Activated T-helper 1 cell treated with anti-CD3 and anti-CD28 coated beads, Interleukin-2, amount 50 U/mL, for 16 hours (primary cell): ENCODE results near the gene PIP5K1C.

Experiments used
- DNase-seq, 2 donors: peaks; one replicate each; pipeline ENCODE4 v3.0.0-alpha.2; 2020; ENCODE audit warnings: low read depth in 1 of 2, low spot score in 1 of 2

PIP5K1C gene

DNA sequence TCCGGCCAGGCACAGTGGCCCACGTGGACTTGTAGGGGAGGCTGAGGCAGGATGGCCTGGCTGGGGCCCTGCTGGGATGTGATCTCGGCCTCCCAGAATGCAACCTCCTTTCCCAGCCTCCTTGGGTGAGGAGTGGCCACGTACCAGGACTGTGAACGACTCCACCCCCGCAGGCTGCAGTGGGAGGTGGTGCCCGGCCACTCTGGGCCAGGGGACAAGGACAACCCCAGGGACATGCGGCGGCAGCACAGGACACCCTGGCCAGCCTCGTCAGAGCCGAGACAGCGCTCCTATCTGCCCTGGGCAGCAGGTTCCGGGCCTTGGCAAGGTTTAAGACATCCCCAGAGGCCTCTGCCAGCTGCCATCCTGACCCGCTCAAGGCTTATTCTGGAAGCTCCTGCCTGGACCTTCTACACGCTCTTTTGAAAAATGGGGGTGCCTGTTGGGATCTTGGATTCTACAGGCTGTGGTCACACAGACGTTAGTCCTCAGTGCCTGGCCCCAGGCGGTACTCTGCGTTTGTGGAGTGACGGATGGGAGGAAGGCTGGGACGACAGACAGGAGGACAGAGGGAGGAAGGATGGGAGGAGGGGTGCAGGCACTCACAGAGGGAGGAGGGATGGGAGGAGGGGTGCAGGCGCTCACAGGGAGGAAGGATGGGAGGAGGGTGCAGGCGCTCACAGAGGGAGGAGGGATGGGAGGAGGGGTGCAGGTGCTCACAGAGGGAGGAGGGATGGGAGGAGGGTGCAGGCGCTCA is 53.8 kb downstream of the PIP5K1C start:
- DNase-seq = no peak

DNA sequence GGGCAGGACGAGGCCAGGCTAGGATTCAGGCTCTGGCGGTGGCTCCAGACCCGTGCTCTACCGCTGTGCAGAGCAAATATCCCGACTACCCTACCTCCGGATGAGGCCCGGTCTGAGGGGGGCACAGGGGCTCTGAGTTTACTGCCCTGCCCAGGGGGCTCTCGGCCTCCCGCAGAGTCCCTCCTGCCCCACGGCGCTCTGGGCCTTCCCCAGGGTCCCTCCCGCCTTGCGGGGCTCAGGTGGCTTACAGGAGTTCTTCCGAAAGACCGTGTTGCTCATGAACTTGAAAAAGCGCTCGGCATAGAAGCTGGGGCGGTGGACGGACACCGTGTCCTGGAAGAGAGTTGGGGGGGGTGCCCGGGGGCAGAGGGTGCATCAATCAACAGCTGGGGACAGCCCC is 54.5 kb downstream of the PIP5K1C start:
- DNase-seq = no peak

DNA sequence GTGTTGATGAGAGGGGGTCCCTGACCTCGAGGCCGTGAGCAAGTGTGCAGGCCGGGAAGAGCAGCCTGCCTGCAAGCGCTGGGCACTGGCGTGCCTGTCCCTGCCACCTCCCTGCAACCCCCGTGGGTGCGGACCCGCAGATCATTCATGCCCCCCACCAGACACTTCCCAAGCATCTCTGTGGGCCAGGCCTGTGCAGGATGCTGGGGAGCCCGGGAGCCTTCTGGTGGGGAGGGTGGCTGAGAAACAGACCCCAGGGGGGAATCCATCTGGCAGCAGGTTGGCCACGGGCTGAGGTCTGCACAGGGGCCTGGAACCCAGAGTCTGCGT is 55.2 kb downstream of the PIP5K1C start:
- no peak for DNase-seq

DNA sequence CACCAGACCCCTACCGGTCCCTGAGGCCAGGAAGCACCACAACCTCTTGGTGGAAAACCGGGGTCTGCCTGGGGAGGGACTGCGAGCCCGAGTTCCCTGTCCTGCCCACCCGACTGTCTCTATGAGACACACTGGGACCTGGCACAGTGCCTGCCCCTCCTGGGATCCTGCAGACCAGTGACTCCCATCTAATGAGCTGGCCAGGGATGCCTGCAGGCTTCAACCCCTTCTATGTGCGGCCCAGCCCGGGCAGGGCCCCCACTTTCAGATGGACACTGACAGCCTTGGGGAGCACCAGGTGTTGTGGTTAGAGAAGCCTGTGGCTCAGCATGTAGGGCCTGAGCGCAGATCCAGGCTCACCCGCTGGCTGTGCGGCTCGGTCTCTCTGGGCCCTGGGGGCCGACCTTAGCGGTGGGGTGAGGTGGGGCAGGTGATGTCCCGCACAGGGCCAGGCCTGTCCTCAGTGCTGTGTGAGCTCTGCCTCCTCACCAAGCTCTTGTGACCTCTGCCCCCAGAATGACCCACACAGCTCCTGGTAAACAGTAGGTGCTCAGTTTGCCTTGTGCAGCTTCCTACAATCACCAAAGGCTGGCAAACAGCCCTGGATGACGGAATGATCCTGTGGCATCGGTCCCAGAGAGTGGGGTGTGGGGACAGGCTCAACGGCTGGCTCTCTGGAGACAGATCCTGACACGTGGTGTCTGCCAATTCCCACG is 55.8 kb downstream of the PIP5K1C start:
- DNase-seq = no peak

DNA sequence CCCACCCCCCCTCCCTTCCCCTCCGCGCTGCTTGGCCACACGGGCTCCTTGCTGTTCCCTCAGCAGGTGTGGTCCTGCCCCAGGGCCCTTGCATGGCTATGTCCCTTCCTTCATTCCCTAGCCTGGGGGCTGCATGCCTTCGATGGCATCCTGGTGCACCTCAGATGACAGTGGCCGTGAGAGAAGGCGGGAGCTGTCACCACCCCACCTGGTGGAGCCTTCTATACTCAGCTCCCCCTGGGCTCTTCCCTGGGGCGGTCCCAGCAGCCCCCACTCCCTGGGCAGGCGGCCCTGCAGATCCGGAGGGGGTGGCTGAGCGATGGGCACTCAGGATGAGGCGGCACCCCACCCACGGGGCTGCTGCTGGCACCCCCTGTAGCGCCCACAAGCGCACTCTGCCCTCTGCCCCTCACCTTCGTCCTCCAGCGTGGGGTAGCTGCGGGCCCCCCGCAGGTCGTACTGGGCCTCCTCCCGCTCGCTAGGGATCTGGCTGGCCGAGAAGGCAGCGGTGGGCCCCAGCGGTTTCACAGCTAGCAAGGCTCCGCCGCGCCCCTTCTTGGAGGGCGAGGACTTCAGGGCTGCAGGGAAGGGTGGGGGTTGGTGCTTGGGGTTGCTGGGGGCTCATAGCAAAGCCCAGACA is 56.5 kb downstream of the PIP5K1C start:
- no peak for DNase-seq

DNA sequence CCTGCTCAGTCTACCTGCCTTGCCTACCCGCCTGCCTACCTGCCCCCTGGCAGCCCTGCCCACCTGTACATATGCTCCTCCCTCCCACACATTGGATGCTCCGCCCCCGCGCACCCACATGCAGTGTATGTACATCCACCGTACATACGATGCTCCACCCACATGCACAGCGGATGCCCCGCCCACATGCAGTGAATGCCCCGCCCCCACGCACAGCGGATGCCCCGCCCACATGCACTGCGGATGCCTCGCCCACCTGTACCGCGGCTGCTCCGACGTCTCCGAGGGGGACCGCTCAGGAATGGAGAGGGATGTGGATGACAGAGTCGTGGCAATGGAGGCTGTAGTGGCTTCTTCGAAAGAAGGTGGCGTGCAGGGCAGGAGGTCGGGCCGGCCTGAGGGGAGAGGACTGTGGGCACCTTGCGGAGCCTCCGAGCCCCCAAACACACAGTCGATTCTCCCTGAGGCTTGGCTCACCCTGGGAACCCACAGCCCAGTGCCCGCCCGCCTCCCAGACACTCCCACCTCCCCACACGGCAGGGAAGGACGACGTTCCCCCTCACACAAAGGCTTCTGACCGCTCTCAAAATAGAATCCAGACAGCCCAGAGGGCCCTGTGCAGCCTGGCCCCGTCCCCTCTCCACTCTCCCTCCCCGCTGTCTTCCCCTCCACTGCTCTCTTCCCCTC is 57.1 kb downstream of the PIP5K1C start:
- DNase-seq = no peak

DNA sequence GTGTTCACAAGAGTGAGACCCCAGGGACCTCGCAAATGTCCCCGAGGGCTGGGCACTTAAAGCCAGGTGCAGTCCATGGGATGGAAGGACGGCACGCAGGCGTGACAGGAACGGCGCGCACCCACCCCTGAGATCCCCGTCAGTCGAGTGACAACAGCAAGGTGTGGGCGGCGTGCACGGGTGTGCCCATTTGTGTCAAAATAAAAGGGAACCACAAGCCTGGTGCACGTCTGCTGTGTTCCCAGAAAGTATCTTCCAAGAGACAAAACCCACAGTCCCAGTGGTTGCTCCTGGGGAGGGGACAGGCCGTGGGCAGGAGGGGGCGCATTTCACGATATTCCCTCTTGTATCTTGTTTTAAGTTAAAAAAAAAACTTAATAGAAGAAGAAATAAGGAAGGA is 58.0 kb downstream of the PIP5K1C start:
- no peak for DNase-seq

DNA sequence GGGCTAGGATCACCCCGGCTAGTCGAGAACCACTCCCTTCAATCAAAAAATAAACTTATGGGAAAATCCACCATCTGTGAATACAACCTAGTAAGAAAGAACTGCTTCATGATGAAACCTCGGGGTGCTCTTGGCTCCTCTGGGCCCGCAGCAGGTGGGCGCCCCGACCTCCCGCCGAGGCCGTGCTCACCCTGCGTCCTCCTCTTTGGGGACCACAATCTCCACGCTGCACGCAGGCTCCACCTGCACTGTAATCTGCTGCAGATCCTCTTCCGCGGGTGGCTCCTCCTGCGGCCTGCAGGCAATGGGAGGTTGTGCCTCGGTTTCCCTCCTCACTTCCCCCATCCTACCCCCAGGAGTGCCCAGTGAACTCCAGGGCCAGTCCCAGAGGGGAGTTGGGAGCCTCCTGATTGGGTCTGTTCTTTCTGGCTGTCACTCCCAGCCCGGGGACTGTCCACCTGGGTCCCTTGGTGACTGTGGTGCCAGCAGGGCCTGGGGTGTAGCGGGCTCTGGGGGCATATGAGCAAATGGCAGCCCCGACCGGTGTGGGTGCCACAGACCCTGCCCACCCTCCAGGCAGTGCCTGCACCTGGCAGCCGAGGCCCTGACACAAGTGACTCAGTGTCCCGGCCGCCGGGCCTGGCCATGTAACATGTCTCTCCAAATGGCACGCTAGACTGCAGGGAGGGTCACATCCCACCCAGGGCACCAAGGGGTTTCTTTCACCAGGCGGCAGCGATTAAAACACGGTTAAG is 58.6 kb downstream of the PIP5K1C start:
- no peak for DNase-seq

DNA sequence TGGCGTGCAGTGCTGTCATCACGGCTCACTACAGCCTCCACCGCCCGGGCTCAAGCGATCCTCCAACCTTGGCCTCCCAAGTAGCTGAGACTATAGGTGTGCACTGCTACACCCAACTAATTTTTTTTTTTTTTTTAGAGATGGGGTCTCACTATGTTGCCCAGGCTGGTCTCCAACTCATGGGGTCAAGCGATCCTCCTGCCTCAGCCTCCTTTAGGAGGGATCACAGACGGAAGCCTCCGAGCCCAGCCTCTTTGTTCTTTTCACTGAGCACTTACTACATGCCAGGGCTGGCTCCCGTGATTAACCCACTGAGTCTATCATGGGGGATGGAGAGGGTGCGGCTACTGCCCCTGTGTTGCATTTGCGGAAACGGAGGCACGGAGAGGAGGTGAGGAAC is 60.8 kb downstream of the PIP5K1C start:
- DNase-seq = no peak

DNA sequence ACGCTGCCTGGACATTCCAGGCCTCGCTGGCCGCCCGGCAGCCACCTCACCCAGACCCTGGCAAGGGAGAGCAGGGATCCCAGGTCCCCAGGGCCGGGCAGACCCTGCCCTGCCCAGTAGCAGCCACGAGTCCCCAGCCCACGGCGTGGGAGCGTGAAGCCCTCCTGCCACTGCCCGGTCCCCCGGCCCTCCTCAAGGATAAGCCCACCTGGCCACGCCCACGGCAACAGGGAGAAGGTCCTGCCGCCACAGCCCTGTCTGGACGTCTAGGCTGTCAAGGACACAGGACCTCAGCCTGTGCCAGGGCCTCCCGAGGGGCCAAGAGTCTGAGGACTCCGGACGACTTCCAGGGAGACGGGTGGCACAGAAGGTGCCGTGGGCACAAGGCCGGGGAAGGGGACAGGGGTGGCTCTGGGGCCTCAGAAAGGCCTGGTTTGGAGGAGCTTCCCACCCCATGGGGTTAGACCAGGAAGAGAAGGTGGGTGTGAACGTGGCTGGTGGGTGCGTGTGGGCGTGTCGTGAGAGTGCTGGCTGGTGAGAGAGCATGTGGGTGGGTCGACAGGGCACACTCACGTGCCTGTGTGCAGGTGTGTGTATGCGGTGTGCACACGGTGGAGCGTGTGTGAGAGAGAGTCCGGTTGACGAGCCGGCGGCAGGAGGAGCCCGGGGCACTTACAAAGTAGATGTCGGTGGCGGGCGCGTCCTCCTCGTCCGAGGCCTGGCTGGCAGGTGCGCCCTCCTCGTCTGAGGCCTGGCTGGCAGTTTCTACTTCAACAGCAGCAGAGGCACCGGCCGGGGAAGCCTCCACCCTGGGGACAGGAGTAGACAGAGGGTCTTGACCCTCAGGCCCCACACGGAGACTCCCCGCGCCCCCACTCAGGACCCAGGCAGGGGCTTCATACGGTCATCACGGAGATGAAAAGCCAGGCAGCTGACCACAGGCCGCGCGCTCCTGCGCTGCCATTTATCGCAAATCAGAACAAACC is 61.8 kb downstream of the PIP5K1C start:
- no peak for DNase-seq

DNA sequence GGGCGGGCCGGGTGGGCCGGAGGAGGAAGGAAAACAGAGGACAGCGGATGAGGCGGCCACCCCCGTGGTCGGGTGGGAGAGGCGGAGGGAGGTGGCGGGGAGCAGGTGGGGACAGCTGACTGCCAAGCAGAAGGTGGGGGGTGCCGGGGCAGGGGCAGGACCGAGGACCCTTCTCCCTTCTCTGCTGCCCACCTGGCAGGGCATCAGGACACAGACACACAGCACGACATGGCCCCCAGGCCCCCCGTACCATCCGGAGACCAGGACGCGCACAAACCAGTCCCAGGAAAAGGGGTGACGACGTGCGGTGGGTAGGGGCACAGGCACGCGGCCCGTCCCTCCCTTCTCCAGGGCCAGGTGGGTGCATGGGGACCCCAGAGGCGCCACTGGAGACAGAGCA is 62.6 kb downstream of the PIP5K1C start:
- no peak for DNase-seq

DNA sequence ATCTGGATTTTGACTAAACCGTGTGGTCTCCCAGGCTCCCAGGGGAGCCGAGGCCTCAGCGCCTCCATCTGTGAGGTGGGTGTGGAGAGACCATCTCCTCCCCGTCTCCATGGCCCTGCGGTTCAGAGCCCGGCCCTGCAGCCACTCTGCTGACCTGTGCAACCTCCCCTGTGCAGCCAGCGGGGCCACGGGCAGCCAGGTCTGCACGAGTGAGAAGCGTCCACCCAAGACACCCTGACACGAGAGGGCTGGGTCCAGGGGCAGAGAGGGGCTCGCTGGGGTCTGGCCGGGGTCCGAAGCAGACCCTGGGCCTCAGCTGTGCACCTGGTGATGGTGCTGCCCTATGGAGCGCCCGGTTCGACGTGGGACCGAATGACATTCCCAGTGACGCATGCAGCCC is 63.3 kb downstream of the PIP5K1C start:
- DNase-seq = no peak

DNA sequence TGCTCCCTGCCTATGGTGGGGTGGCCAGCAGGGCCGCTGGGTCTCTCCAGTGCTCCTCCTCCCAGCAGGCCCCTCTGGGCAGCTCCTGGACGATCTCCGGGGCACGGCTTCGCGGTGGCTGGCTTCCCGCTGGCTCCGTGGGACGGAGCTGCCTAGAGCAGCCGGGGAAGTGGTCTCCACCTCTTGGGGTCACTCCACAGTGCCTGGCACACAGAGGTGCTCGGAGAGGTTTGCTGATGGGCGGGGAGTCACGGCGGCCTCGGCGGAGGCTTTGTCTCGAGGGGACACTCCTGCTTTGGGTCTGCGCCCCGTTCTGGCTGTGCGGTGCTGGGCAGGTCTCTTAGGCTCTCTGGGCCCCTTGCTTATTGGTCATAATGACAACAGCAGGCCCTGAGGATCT is 63.8 kb downstream of the PIP5K1C start:
- no peak for DNase-seq

DNA sequence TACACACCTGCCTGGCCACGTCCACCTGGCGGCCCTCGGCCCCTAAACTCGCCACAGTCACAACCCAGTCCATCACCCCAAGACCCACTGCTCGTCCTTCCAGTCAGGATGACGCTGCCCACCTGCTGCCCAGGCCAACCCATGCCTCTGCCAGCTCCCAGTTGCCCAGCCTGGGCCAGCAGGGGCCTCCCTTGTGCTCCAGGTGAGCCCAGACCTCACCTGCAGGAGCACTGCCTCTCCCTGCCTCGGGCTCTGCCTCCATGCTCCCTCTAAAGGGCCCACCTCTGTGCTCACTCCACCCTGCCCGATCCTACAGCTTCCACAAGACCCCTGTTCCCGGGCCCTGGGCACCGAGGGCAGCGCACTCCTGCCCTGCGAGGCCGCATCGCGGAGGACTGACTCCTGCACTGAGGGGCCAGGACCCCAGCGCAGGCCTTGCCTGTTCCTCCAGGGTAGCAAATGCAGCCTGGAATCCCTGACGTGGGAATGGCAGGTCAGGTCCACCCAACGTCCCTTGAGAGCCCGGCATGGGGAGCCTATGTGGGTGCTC is 65.7 kb downstream of the PIP5K1C start:
- no peak for DNase-seq

DNA sequence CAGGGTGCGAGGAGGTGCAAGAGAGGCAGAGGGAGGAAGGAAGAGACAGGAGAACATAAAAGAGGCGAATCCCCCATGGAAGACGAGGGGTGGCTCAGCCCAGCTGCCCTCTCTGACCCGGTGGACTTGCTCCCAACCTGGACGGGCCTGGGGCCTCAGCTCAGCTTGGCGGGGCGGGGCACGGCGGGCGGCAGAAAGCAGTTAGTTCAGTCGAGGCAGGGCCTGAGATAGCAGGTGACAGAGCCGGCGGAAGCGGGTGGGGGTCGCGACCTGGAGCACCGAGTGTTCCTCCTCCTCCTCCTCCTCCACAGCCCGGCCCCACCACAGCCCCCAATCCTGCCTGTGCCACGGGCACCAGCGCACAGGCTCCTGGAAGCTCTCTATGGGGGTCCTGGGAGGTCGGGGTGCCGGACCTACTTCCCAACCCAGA is 66.7 kb downstream of the PIP5K1C start:
- DNase-seq = no peak

DNA sequence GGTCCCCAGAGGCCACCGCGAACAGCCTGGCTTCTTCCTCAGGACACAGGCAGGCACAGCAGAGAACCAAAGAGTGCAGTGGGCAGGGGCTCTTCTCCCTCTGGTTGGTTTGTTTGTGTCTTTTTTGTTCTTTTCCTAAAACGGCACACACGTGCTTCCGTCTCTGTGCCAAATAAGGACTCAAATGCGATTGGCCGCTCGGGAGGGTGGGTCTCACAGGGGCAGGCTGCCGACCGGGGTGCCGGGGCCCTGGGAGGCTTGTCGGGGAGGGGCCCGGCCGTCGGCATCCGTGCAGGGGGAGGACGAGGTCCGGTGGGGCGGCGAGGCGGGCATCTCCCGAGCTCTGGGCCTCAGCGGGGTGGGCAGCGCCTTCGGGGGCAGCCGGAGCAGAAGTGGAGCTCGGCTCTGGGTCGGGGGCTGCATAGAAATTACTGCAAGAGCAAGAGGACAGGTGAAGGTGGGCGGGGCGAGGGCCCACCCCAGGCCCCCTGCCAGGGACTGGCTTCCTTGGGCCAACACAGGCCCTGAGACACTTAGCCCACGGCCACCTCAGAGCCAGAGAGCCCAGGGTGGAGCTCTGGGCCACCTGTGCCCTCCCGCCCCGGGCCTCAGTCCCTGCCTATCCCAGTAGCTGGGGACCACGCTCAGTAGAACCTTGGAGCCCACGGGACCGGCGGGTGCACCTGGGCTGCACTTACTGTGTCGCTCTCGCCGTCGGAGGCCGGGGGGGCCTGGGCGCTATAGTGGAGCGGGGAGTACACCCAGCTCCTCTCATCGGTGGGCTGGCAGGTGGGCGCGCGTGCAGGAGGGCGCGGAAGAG is 67.3 kb downstream of the PIP5K1C start:
- no peak for DNase-seq

DNA sequence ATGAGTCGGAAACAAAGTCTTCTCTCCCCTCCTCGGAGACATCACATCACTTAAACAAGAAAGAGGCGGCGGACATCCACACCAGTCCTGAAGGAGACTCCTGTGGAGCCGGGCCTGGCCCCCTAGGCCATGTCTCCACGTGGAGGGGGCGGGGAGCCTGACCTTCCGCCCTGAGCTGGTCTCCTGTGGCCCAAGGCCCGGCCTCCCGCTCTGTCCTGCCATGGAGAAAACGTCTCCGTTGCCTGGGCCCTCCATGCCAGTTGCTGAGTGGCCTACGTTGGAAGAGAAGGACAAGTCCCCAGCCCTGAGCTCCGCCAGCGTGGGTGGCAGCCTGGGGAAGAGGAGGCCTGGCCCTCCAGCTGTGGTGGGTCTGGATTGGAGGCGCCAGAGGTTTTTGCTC is 68.2 kb downstream of the PIP5K1C start:
- no peak for DNase-seq

DNA sequence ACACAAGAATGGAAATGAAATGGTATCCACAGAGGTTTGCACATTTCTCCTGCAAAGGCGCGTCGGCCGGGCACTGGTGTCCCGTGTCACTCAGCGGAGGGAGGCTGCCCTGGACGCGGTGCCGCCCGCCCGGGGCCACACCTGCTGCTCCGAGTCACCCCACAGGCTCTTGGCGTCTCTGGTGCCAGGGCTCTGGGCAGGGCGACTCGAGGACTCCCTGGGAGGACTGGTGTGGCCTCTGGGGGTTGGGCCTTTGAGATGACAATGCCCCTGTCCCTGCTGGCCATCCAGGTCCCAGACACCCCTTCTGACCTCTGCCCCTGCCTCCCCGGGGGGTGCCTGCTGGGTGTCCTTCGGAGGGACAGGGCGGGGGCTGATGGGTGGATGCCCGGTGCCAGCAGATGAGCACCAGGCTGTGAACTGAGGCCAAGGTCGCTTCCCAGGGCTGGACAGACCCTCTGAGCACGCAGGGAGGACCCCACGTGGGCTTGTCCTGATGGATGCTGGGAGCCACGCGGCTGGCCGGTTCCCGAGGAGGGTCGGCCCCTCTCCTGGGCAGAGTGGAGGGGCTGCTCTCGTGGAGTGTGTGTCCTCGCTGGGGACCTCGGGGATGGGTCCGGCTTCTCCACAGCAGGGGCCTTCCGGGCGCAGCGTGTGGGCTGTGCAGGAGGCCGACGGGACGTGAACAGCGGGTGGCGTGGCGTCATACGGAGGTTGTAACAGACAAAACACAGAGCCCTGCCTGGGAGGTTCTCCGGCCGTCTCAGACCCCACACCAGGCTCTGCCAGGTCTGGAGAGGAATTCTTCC is 69.0 kb downstream of the PIP5K1C start:
- no peak for DNase-seq
